CD4-positive, alpha-beta T cell (primary cell): Measurements from ENCODE around the gene DIPK1B. TPM values are rescaled to one million over a fixed set of nuclear protein-coding genes. Genes with fewer than 3 reads are reported as not detected.

ENCODE experiments used
- ATAC-seq: fragments of 200-7000 bp; cut with Tn5 transposase; one replicate; pipeline ENCODE4 v1.10.0; 2022; ENCODE audit warnings: mild to moderate bottlenecking; ENCODE audit not compliant: poor library complexity
- CTCF ChIA-PET: fragments of 350-600 bp; sonication (Branson Sonifier 250); formaldehyde crosslinking; loops from one replicate; lab custom pipeline; 2021; ENCODE audit warnings: antibody characterized with exemption, inconsistent platforms; lab: Charles Lee
- POLR2A ChIA-PET: fragments of 350-600 bp; sonication (Branson Sonifier 250); formaldehyde crosslinking; loops from one replicate; lab custom pipeline; 2021; ENCODE audit warnings: antibody characterized with exemption, inconsistent platforms; lab: Charles Lee
- DNase-seq, 14 experiments: peaks; one replicate each; pipeline ENCODE4 v3.0.0-alpha.2; 2013 to 2020; ENCODE audit warnings: mixed read lengths in 2 of 14
- H3K27ac ChIP-seq, 2 donors: one replicate each; pipeline versions ENCODE4 v1.5.1 to v1.7.0; 2013; ENCODE audit warnings: low read length in 2 of 2, low read depth in 1 of 2, mild to moderate bottlenecking in 1 of 2
- H3K27me3 ChIP-seq, 2 experiments: 1 replicate in 1 of 2; 2 replicates in 1 of 2; pipeline versions ENCODE4 v1.6.1 to v1.7.0; 2013; ENCODE audit warnings: low read length in 2 of 2, control low read depth in 1 of 2, mild to moderate bottlenecking in 1 of 2, moderate library complexity in 1 of 2; ENCODE audit not compliant: insufficient read depth in 2 of 2, control insufficient read depth in 1 of 2
- H3K36me3 ChIP-seq: one replicate; pipeline ENCODE4 v1.6.1; 2013; ENCODE audit warnings: low read length, control low read depth; ENCODE audit not compliant: insufficient read depth
- H3K4me1 ChIP-seq: one replicate; pipeline ENCODE4 v1.6.1; 2013; ENCODE audit warnings: low read length, control low read depth; ENCODE audit not compliant: insufficient read depth
- H3K4me3 ChIP-seq: one replicate; pipeline ENCODE4 v1.5.1; 2013; ENCODE audit warnings: mild to moderate bottlenecking, low read length, moderate library complexity
- H3K9me3 ChIP-seq, 2 experiments: 1 replicate in 1 of 2; 2 replicates in 1 of 2; pipeline versions ENCODE4 v1.6.1 to v1.7.0; 2013; ENCODE audit warnings: low read length in 2 of 2, mild to moderate bottlenecking in 2 of 2, control low read depth in 1 of 2, moderate library complexity in 1 of 2; ENCODE audit not compliant: control insufficient read depth in 1 of 2, insufficient read depth in 1 of 2
- H3K27ac Mint-ChIP-seq: one replicate; pipeline ENCODE4 v1.8.0; 2020; ENCODE audit warnings: mixed read lengths
- H3K27me3 Mint-ChIP-seq: one replicate; pipeline ENCODE4 v1.8.0; 2021; ENCODE audit warnings: mixed read lengths
- H3K36me3 Mint-ChIP-seq: one replicate; pipeline ENCODE4 v1.8.0; 2021; ENCODE audit warnings: low read depth, mixed read lengths
- H3K4me1 Mint-ChIP-seq: one replicate; pipeline ENCODE4 v1.8.0; 2021; ENCODE audit warnings: low read depth, mixed read lengths
- H3K4me3 Mint-ChIP-seq: one replicate; pipeline ENCODE4 v1.8.0; 2020; ENCODE audit warnings: mild to moderate bottlenecking, mixed read lengths
- H3K9me3 Mint-ChIP-seq: one replicate; pipeline ENCODE4 v1.8.0; 2020; ENCODE audit warnings: mixed read lengths
- intact Hi-C, 2 experiments: fragments of 100-400 bp; cut with DNase I in 1 of 2; cut with micrococcal nuclease in 1 of 2; formaldehyde crosslinking; loops; one replicate each; pipeline versions ENCODE4 v1.15.1 to v1.9.0; 2023 to 2025; cut with DNase I, micrococcal nuclease
- total RNA-seq, 174 experiments: library from RNA in 2 of 174; stranded (reverse) in 2 of 174; gene quantifications; one replicate each; pipeline ENCODE4 v1.2.3 and lab custom pipeline; 2021 to 2026
- TF ChIP-seq, protein P1 (sequence below): fragments of 200-600 bp; IDR thresholded peaks from one replicate; pipeline ENCODE4 v1.8.0; 2022; ENCODE audit warnings: antibody characterized with exemption, mild to moderate bottlenecking

The DIPK1B gene
- total RNA-seq, 2 experiments from 2014 or later, result 0.11 TPM; not detected in 1

DNA sequence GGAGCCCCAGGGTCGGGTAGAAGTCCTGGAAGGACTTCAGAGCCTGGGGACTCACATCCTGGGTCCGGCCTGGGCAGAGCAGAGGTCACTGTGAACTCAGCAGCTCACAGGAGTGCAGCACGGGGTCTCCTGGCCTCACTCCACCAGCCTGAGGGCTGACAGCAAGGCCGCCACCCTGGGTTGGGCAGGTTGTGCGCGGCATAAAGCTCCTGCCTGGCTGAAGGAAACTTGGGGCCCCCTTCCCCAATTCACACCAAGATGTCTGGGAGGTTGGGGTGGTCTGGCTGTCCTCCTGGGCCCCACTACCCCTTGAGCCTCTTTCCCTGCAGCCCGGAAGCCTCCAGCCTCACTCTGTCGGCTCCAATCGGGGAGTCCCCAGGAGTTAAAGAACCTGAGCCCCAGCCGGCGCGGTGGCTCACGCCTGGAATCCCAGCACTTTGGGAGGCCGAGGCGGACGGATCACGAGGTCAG is 49.9 kb downstream of the DIPK1B start:
- TF ChIP-seq, protein P1, sequence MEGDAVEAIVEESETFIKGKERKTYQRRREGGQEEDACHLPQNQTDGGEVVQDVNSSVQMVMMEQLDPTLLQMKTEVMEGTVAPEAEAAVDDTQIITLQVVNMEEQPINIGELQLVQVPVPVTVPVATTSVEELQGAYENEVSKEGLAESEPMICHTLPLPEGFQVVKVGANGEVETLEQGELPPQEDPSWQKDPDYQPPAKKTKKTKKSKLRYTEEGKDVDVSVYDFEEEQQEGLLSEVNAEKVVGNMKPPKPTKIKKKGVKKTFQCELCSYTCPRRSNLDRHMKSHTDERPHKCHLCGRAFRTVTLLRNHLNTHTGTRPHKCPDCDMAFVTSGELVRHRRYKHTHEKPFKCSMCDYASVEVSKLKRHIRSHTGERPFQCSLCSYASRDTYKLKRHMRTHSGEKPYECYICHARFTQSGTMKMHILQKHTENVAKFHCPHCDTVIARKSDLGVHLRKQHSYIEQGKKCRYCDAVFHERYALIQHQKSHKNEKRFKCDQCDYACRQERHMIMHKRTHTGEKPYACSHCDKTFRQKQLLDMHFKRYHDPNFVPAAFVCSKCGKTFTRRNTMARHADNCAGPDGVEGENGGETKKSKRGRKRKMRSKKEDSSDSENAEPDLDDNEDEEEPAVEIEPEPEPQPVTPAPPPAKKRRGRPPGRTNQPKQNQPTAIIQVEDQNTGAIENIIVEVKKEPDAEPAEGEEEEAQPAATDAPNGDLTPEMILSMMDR, result no peak
- no peaks in the 10 kb centered on the region for H3K36me3 Mint-ChIP-seq
- Histone ChIP-seq H3K27me3 (peaks cover 3 to 12% of the 10 kb centered on the region in 2 experiments), H3K4me1 (peaks cover 8% of the 10 kb centered on the region), H3K27ac (no peak overlapping the region), H3K4me3 (no peak overlapping the region), H3K9me3 (peaks cover 0 to 9% of the 10 kb centered on the region in 2 experiments), H3K36me3 (no peaks in the 10 kb centered on the region)
- peaks cover 26% of the 10 kb centered on the region for H3K27me3 Mint-ChIP-seq
- DNase-seq (no peak), ATAC-seq (no peak)
- H3K4me1 Mint-ChIP-seq, result peaks cover 9% of the 10 kb centered on the region
- ChIA-PET POLR2A (no interaction called here), CTCF (no interaction called here)
- no peak overlapping the region for H3K4me3 Mint-ChIP-seq
- no peaks in the 10 kb centered on the region for H3K9me3 Mint-ChIP-seq
- no peak overlapping the region for H3K27ac Mint-ChIP-seq
- intact Hi-C loops, result no loop called here

DNA sequence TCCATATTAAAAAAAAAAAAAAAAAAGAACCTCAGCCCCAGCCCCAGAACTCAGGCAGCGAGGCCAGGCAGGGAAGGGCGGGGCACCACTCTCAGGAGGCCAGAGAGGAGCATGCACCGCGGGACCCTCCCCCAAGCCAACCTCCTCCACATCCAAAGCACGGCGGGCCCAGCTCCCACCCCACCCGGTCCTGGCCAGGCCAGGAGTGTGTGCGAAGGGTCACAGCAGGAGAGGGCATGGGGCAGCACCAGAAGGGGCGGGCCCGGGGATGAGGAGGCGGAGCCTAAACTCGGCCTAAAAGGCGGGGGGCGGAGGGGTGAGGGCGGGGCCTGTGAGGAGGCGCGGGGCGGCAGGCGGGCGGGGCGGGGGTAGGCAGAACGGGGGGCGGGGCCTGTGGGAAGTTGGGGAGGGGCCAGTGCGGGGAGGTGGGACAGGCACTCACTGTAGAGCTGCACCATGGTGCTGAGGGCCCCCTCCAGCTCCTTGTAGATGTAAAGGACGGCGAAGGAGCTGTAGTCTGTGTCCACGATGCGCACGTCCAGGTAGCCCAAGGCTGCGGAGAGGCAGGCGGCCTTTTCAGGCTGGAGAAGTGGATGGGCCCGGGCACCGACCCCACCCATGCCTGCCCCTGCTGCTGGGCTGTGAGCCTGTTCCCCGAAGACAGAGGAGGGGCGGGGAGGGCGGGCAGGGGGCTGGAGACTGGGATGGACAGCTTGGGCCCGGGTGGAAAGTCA is 50.7 kb downstream of the DIPK1B start:
- H3K9me3 ChIP-seq, result peaks cover 0 to 4% of the 10 kb centered on the region in 2 experiments
- H3K27ac ChIP-seq, result no peak overlapping the region
- Mint-ChIP-seq H3K27me3 (peaks cover 33% of the 10 kb centered on the region), H3K4me3 (no peak overlapping the region), H3K36me3 (no peaks in the 10 kb centered on the region), H3K9me3 (no peaks in the 10 kb centered on the region), H3K4me1 (peaks cover 9% of the 10 kb centered on the region), H3K27ac (no peak overlapping the region)
- ChIA-PET CTCF (no interaction called here), POLR2A (no interaction called here)
- H3K27me3 ChIP-seq, result peaks cover 8 to 16% of the 10 kb centered on the region in 2 experiments
- peak in 8 of 14 experiments; percentile 18 to 71 (median 30) for DNase-seq
- TF ChIP-seq, protein P1, result no peak
- intact Hi-C loops, result no loop called here
- ATAC-seq, result no peak
- no peak overlapping the region for H3K4me3 ChIP-seq
- no peaks in the 10 kb centered on the region for H3K36me3 ChIP-seq
- peaks cover 8% of the 10 kb centered on the region for H3K4me1 ChIP-seq

DNA sequence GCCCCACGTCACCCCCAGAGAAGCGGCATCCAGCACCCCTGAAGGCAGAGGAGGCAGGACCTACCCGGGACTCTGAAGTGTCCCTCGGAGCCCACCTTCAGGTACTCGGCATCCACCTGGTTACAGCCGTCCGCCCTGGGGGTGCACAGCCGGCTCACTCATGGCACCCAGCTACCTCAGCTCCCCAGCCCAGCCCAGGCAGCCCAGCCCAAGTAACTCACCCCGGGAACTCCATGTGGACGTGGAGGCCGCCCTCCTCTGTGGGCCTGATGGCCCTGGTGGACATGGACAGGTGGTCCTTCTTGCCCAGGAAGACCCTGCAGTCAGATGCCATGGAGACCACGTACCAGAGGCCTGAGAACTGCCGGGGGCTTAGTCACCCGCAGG is 51.3 kb downstream of the DIPK1B start:
- H3K4me3 ChIP-seq, result no peak overlapping the region
- ChIA-PET CTCF (no interaction called here), POLR2A (no interaction called here)
- intact Hi-C loops, result no loop called here
- TF ChIP-seq, protein P1, result no peak
- Mint-ChIP-seq H3K27me3 (peaks cover 33% of the 10 kb centered on the region), H3K4me3 (no peak overlapping the region), H3K9me3 (no peaks in the 10 kb centered on the region), H3K36me3 (no peaks in the 10 kb centered on the region), H3K4me1 (peaks cover 9% of the 10 kb centered on the region), H3K27ac (no peak overlapping the region)
- peaks cover 8% of the 10 kb centered on the region for H3K4me1 ChIP-seq
- DNase-seq (no peak), ATAC-seq (no peak)
- H3K9me3 ChIP-seq, result peaks cover 0 to 3% of the 10 kb centered on the region in 2 experiments
- H3K27me3 ChIP-seq, result peaks cover 8 to 16% of the 10 kb centered on the region in 2 experiments
- no peak overlapping the region for H3K27ac ChIP-seq
- H3K36me3 ChIP-seq, result no peaks in the 10 kb centered on the region
